HCT116 (cell line): ENCODE results near the gene PLD4. TPM values are rescaled to one million over a fixed set of nuclear protein-coding genes. Genes with fewer than 3 reads are reported as not detected.

Experiments used
- ATAC-seq: fragments of 200-7000 bp; cut with Tn5 transposase; 2 replicates; pipeline ENCODE4 v1.9.1; 2020; ENCODE audit warnings: mild to moderate bottlenecking, moderate library complexity
- BruUV-seq: library from RNA; stranded (reverse); fragments of 400-500 nt; replicated peaks from 2 replicates; lab custom pipeline; 2021; lab: Mats Ljungman, UMichigan
- CTCF ChIA-PET: fragments of 300-600 bp; sonication (Branson Sonifier 250); formaldehyde crosslinking; loops from one replicate; lab custom pipeline; 2021; ENCODE audit warnings: antibody characterized with exemption; lab: Charles Lee
- POLR2A ChIA-PET: fragments of 300-600, 350-600 bp; sonication (Branson Sonifier 250); formaldehyde crosslinking; loops from one replicate; lab custom pipeline; 2021; ENCODE audit warnings: antibody characterized with exemption; lab: Charles Lee
- RAD21 ChIA-PET, 2 experiments: fragments of 300-600 bp; sonication (Branson Sonifier 250); formaldehyde crosslinking; loops; one replicate each; lab custom pipeline; 2023; ENCODE audit warnings: low total read pairs in 2 of 2; ENCODE audit not compliant: uncharacterized antibody in 2 of 2, unreplicated experiment in 2 of 2, low non-redundant PET in 1 of 2; lab: Charles Lee
- DNase-seq: peaks from one replicate; pipeline ENCODE4 v3.0.0-alpha.2; 2010; ENCODE audit warnings: low read depth, low spot score
- H2AFZ ChIP-seq: fragments of 200-600 bp; shearing (Covaris generic), sonication (generic); 2 replicates; pipeline ENCODE4 v1.6.1; 2017; ENCODE audit warnings: low read depth, mixed run types, mixed read lengths, antibody characterized with exemption, low read length; ENCODE audit not compliant: poor library complexity, severe bottlenecking
- H3K27ac ChIP-seq: 2 replicates; pipeline ENCODE4 v1.5.1; 2012; ENCODE audit warnings: low read depth, low read length
- H3K27me3 ChIP-seq: fragments of 200-600 bp; sonication (generic); 2 replicates; pipeline ENCODE4 v1.6.1; 2016; ENCODE audit warnings: mixed run types, low read length, mixed read lengths; ENCODE audit not compliant: insufficient read depth
- H3K36me3 ChIP-seq, 2 experiments: fragments of 200-500 bp in 1 of 2; fragments of 200-600 bp in 1 of 2; sonication (Bioruptor generic) in 1 of 2; sonication (generic) in 1 of 2; 2 replicates each; pipeline versions ENCODE4 v1.5.1 to v1.6.1; 2014 to 2016; ENCODE audit warnings: low read length in 2 of 2, inconsistent platforms in 1 of 2, mixed read lengths in 1 of 2, mixed run types in 1 of 2; ENCODE audit not compliant: insufficient read depth in 2 of 2, control insufficient read depth in 1 of 2
- H3K4me1 ChIP-seq, 2 experiments: fragments of 200-600 bp in 1 of 2; sonication (generic) in 1 of 2; 2 replicates each; pipeline versions ENCODE4 v1.5.1 to v1.6.1; 2012 to 2017; ENCODE audit warnings: low read length in 2 of 2, inconsistent platforms in 1 of 2, mild to moderate bottlenecking in 1 of 2, mixed read lengths in 1 of 2, mixed run types in 1 of 2, moderate library complexity in 1 of 2; ENCODE audit not compliant: insufficient read depth in 2 of 2, control insufficient read depth in 1 of 2
- H3K4me2 ChIP-seq: fragments of 200-600 bp; sonication (generic); 2 replicates; pipeline ENCODE4 v1.6.1; 2017; ENCODE audit warnings: mixed run types, low read length, mixed read lengths
- H3K4me3 ChIP-seq, 2 experiments: fragments of 200-600 bp in 1 of 2; sonication (generic) in 1 of 2; replicated peaks in 1 of 2; 2 replicates each; pipeline ENCODE4 v1.5.1; 2011 to 2016; ENCODE audit warnings: low read length in 2 of 2, control low read depth in 1 of 2, low read depth in 1 of 2, mild to moderate bottlenecking in 1 of 2, mixed read lengths in 1 of 2, mixed run types in 1 of 2
- H3K79me2 ChIP-seq: fragments of 200-600 bp; sonication (generic); 2 replicates; pipeline ENCODE4 v1.6.1; 2017; ENCODE audit warnings: mild to moderate bottlenecking, mixed run types, low read length, moderate library complexity, mixed read lengths; ENCODE audit not compliant: insufficient read depth
- H3K9ac ChIP-seq: fragments of 200-600 bp; sonication (generic); 2 replicates; pipeline ENCODE4 v1.6.1; 2016; ENCODE audit warnings: low read length, mixed read lengths
- H3K9me2 ChIP-seq: fragments of 200-600 bp; sonication (generic), shearing (Covaris generic); 2 replicates; pipeline ENCODE4 v1.6.1; 2017; ENCODE audit warnings: mixed run types, mild to moderate bottlenecking, moderate library complexity; ENCODE audit not compliant: insufficient read depth
- H3K9me3 ChIP-seq, 2 experiments: fragments of 200-500 bp in 1 of 2; fragments of 200-600 bp in 1 of 2; sonication (Bioruptor generic) in 1 of 2; sonication (generic) in 1 of 2; 2 replicates each; pipeline ENCODE4 v1.6.1; 2014 to 2017; ENCODE audit warnings: low read length in 2 of 2, mixed read lengths in 2 of 2, inconsistent platforms in 1 of 2, low read depth in 1 of 2, mild to moderate bottlenecking in 1 of 2, mixed run types in 1 of 2, moderate library complexity in 1 of 2; ENCODE audit not compliant: control insufficient read depth in 1 of 2, insufficient read depth in 1 of 2
- H4K20me1 ChIP-seq: fragments of 200-600 bp; sonication (generic), shearing (Covaris generic); 2 replicates; pipeline ENCODE4 v1.6.1; 2017; ENCODE audit warnings: mixed run types, mild to moderate bottlenecking, moderate library complexity; ENCODE audit not compliant: insufficient read depth
- ATF3 ChIP-seq: IDR thresholded peaks from 2 replicates; pipeline ENCODE4 v1.6.1; 2012
- EGR1 ChIP-seq: IDR thresholded peaks from 2 replicates; pipeline ENCODE4 v1.6.1; 2012; ENCODE audit warnings: low read depth
- JUND ChIP-seq: IDR thresholded peaks from 2 replicates; pipeline ENCODE4 v1.6.1; 2012
- POLR2A ChIP-seq: IDR thresholded peaks from 2 replicates; pipeline ENCODE4 v1.7.0; 2011; ENCODE audit warnings: borderline replicate concordance; ENCODE audit not compliant: insufficient read depth, insufficient read length; ENCODE audit errors: extremely low read depth
- POLR2AphosphoS5 ChIP-seq: IDR thresholded peaks from 2 replicates; pipeline ENCODE4 v1.6.1; 2011; ENCODE audit warnings: mild to moderate bottlenecking, low read depth, low read length, moderate library complexity
- REST ChIP-seq: IDR thresholded peaks from 2 replicates; pipeline ENCODE4 v1.6.1; 2012; ENCODE audit warnings: low read depth
- ZNF274 ChIP-seq: fragments of 200-500 bp; sonication (Bioruptor generic); IDR thresholded peaks from 2 replicates; pipeline ENCODE4 v1.6.1; 2014; ENCODE audit warnings: mild to moderate bottlenecking, low read depth, low read length, inconsistent platforms
- intact Hi-C: fragments of 100-400 bp; cut with micrococcal nuclease; formaldehyde crosslinking; loops from 2 replicates; pipeline ENCODE4 v1.10.0; 2022
- total RNA-seq: library from RNA; stranded (reverse); gene quantifications from one replicate; pipeline ENCODE4 v1.2.1, GENCODE V29; 2021; ENCODE audit not compliant: unreplicated experiment

PLD4 gene
- total RNA-seq, 1 experiment from 2014 or later = 0.12 TPM

DNA sequence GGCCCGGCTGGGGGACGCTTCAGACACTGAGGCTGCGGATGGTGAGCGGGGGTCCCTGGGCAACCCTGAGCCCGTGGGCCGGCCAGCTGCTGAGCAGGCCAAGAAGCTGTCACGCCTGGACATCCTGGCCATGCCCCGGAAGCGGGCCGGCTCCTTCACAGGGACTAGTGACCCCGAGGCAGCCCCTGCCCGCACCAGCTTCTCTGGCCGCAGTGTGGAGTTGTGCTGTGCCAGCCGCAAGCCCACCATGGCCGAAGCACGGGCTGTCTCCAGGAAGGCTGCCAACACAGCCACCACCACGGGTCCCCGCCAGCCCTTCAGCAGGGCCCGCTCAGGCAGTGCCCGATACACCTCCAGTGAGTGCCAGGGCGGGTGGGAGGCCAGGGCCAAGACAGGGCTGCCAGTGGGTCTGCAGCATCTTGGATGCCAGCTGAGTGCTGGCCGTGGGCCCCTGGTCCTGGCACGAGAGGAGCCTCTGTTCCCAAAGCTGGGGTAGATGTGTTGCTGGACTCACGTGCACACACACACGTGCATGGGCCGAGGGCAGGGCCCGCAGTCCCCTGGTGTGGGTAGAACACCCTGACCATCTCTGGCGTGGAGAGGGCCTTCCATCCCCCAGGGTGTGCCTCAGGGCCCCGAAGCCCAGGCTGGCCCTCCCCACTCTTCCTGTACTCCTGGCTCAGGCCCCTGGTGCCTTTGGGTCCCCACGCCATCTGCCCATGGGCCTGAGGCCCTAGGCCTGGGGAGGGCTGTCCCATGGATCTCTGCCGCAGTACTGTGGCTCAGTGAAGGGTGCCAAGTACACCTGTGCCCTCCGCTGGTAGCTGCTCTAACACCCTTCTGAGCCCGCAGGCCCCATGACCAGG lies 36.8 kb upstream of the PLD4 start:
- H3K9me2 ChIP-seq = no peaks in the 10 kb centered on the region
- H4K20me1 ChIP-seq = no peaks in the 10 kb centered on the region
- no peaks in the 10 kb centered on the region for H3K79me2 ChIP-seq
- no peak for DNase-seq
- no peak for ATAC-seq
- H3K36me3 ChIP-seq = peaks cover 3 to 24% of the 10 kb centered on the region in 2 experiments; a peak in 2 of 4 replicates
- H3K4me1 ChIP-seq = no peaks in the 10 kb centered on the region; a peak in 1 of 4 replicates
- H2AFZ ChIP-seq = no peak overlapping the region
- ChIA-PET RAD21 (no interaction called here), CTCF (no interaction called here), POLR2A (no interaction called here)
- no peaks in the 10 kb centered on the region for H3K27me3 ChIP-seq
- intact Hi-C loops = no loop called here
- H3K4me3 ChIP-seq = no peak overlapping the region
- TF ChIP-seq ZNF274 = no peak
- TF ChIP-seq POLR2A = no peak
- TF ChIP-seq EGR1 = no peak
- TF ChIP-seq ATF3 = no peak
- no peak for TF ChIP-seq POLR2AphosphoS5
- TF ChIP-seq JUND = no peak
- no peak for TF ChIP-seq REST
- H3K27ac ChIP-seq = no peak overlapping the region
- BruUV-seq = no TSS peak
- no peak overlapping the region for H3K9ac ChIP-seq
- H3K9me3 ChIP-seq = no peaks in the 10 kb centered on the region
- H3K4me2 ChIP-seq = no peak overlapping the region
